Endothelial cell (in vitro differentiated cells): Measurements from ENCODE around the gene TMEM123. TPM values are rescaled to one million over a fixed set of nuclear protein-coding genes. Genes with fewer than 3 reads are reported as not detected.
"Not testable (repeated sequence)": the region's sequence is repeated elsewhere in the genome, so short reads cannot be mapped to it uniquely, and the experiment has no call there.

Source experiments
- DNase-seq: peaks from one replicate; pipeline ENCODE4 v3.0.0; 2021; ENCODE audit warnings: low spot score
- H3K27ac Mint-ChIP-seq: one replicate; pipeline ENCODE4 v1.8.0; 2021; ENCODE audit warnings: mixed read lengths, inconsistent platforms; ENCODE audit not compliant: unreplicated experiment
- H3K27me3 Mint-ChIP-seq: one replicate; pipeline ENCODE4 v1.8.0; 2021; ENCODE audit warnings: mild to moderate bottlenecking, moderate library complexity, mixed read lengths, inconsistent platforms; ENCODE audit not compliant: unreplicated experiment
- H3K36me3 Mint-ChIP-seq: one replicate; pipeline ENCODE4 v1.8.0; 2021; ENCODE audit warnings: mild to moderate bottlenecking, low read depth, mixed read lengths, inconsistent platforms; ENCODE audit not compliant: unreplicated experiment
- H3K4me1 Mint-ChIP-seq: one replicate; pipeline ENCODE4 v1.8.0; 2021; ENCODE audit warnings: mild to moderate bottlenecking, mixed read lengths, inconsistent platforms; ENCODE audit not compliant: unreplicated experiment
- H3K4me3 Mint-ChIP-seq: one replicate; pipeline ENCODE4 v1.8.0; 2021; ENCODE audit warnings: mild to moderate bottlenecking, mixed read lengths, inconsistent platforms; ENCODE audit not compliant: unreplicated experiment
- H3K9me3 Mint-ChIP-seq: one replicate; pipeline ENCODE4 v1.8.0; 2021; ENCODE audit warnings: mixed read lengths, inconsistent platforms; ENCODE audit not compliant: unreplicated experiment
- CTCF ChIP-seq: fragments of 200-600 bp; sonication (generic); IDR thresholded peaks from one replicate; pipeline ENCODE4 v1.5.0; 2021; ENCODE audit warnings: antibody characterized with exemption; ENCODE audit not compliant: unreplicated experiment
- total RNA-seq: library from RNA; stranded (reverse); fragmentation: NEBNext Ultra II Directional; extraction: Animal tissue kit (Norgen Biotek cat#: 25700); gene quantifications from one replicate; pipeline ENCODE4 v1.2.1, GENCODE V29; 2021; ENCODE audit not compliant: unreplicated experiment

TMEM123 gene
- total RNA-seq, 1 donor from 2014 or later, result 142 TPM

GRCh38 chr11:102447941-102448868 is 4.4 kb downstream of the TMEM123 start:
- no peaks in the 10 kb centered on the region for H3K9me3 Mint-ChIP-seq
- peaks cover 27% of the 10 kb centered on the region for H3K36me3 Mint-ChIP-seq
- H3K27me3 Mint-ChIP-seq, result peaks cover 3% of the 10 kb centered on the region
- TF ChIP-seq CTCF, result no peak
- H3K27ac Mint-ChIP-seq, result no peak overlapping the region
- H3K4me3 Mint-ChIP-seq, result no peak overlapping the region
- no peak for DNase-seq
- H3K4me1 Mint-ChIP-seq, result peaks cover 17% of the 10 kb centered on the region

GRCh38 chr11:102447193-102447592 is 5.4 kb downstream of the TMEM123 start:
- no peak overlapping the region for H3K27ac Mint-ChIP-seq
- DNase-seq, result no peak

DNA sequence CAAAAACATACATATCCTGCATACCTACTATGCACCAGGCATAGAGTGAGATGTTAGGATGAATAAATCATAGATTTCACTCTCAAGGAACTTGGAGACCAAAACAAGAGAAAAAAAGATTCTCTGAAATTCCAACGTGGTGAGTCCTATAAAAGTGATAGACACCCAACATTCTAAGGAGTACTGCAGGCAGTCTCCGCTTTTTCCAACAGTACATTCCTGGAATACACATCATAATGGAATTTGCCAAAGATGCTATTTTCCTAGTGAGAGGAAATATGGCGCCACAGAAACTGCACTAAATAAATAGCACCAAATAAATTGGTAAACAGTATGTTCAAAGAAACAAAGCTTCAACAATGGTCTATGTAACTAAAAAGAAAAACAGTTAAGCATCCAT is 6.0 kb downstream of the TMEM123 start:
- Mint-ChIP-seq H3K27me3 (no peaks in the 10 kb centered on the region), H3K36me3 (peaks cover 27% of the 10 kb centered on the region), H3K9me3 (no peaks in the 10 kb centered on the region), H3K4me1 (peaks cover 27% of the 10 kb centered on the region), H3K4me3 (no peak overlapping the region), H3K27ac (no peak overlapping the region)
- no peak for DNase-seq
- no peak for TF ChIP-seq CTCF

More at GRCh38 chr11:102447193-102447592, 5.4 kb downstream of the TMEM123 start:
- Mint-ChIP-seq H3K27me3 (peaks cover 3% of the 10 kb centered on the region), H3K36me3 (peaks cover 27% of the 10 kb centered on the region), H3K9me3 (no peaks in the 10 kb centered on the region), H3K4me1 (peaks cover 26% of the 10 kb centered on the region), H3K4me3 (no peak overlapping the region)
- no peak for TF ChIP-seq CTCF

- Mint-ChIP-seq H3K4me1 (peaks cover 12% of the 10 kb centered on the region), H3K36me3 (peaks cover 32% of the 10 kb centered on the region)
- H3K27ac Mint-ChIP-seq, DNase-seq, H3K9me3 Mint-ChIP-seq, H3K27me3 Mint-ChIP-seq, H3K4me3 Mint-ChIP-seq: not testable (repeated sequence)
Observed at GRCh38 chr11:102444693-102445092, 7.9 kb downstream of the TMEM123 start.

GRCh38 chr11:102444142-102444541 is 8.4 kb downstream of the TMEM123 start:
- H3K9me3 Mint-ChIP-seq, H3K27me3 Mint-ChIP-seq, H3K27ac Mint-ChIP-seq, DNase-seq, H3K4me1 Mint-ChIP-seq: not testable (repeated sequence)
- Mint-ChIP-seq H3K36me3 (peaks cover 32% of the 10 kb centered on the region), H3K4me3 (peak overlapping the region; percentile 61)

GRCh38 chr11:102439063-102439363 is 13.6 kb downstream of the TMEM123 start:
- not testable (repeated sequence) for H3K27me3 Mint-ChIP-seq, DNase-seq, H3K4me3 Mint-ChIP-seq, H3K27ac Mint-ChIP-seq, H3K9me3 Mint-ChIP-seq
- Mint-ChIP-seq H3K36me3 (peaks cover 35% of the 10 kb centered on the region), H3K4me1 (peaks cover 15% of the 10 kb centered on the region)
